Fibroblast of mammary gland (primary cell): ENCODE results near the gene MFSD12.

Source experiments
- DNase-seq: peaks from one replicate; pipeline ENCODE4 v3.0.0-alpha.2; 2010; ENCODE audit warnings: low read depth
- H3K4me3 ChIP-seq: 2 replicates; pipeline ENCODE4 v1.5.1; 2011; ENCODE audit warnings: low read depth, mild to moderate bottlenecking, low read length, moderate library complexity; ENCODE audit not compliant: control insufficient read depth
- CTCF ChIP-seq: conservative IDR thresholded peaks from 2 replicates; pipeline ENCODE4 v1.5.1; 2011; ENCODE audit warnings: low read depth, low read length, inconsistent platforms; ENCODE audit not compliant: control insufficient read depth, insufficient read depth

MFSD12 gene

DNA sequence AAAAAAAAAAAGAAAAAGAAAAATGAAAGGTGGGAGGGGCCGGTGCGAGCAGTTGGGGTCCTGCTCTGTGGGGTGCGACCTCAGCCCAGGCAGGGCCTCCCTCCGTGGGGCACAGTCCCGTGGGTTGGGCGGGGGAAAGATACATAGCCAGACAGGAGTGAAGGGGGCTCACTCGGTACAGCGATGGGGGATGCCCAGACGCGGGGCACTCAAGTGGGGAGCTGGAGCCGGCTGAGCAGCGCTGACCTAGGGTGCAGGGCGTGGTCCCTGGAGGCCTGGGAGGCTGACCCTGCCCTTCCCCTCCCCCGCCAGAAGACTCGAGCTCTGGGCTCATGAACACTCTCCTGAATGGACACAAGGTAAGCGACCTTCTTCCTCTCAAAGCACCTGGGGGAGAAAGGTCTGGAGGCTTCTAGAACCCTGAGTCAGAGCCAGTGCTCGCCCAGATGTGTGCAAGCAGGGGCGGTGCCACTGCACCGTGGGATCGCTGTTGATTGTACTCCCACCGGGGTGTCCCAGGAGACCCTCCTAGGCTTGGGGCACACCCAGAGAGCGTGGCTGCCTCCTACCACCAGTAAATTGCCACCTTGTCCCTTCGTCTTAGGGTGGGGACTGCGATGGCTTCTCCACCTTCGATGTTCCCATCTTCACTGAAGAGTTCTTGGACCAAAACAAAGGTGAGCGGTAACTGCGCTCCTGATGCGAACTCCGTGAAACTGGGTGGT is 18.7 kb upstream of the MFSD12 start:
- no peak for TF ChIP-seq CTCF
- no peak for DNase-seq
- peak overlapping the region; percentile 6 for H3K4me3 ChIP-seq

DNA sequence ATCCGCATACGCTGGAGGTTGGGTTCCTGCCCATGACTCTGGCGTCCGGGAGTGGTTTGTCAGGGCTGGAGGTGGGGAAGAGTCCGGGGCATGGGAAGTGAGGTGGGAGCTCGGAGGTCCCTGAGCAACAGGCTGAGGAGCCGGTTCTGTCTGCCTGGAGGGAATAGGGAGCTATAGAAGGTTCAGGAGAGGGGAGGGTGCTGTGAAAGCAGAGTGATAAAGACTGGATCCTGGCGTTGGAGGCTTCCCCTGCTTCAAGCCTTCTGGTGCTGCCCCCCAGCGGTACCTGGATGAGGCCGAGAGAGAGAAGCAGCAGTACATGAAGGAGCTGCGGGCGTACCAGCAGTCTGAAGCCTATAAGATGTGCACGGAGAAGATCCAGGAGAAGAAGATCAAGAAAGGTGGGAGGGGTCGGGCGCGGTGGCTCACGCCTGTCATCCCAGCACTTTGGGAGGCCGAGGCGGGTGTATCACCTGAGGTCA is 17.9 kb upstream of the MFSD12 start:
- no peak overlapping the region for H3K4me3 ChIP-seq
- peak; percentile 12 for TF ChIP-seq CTCF
- no peak for DNase-seq

DNA sequence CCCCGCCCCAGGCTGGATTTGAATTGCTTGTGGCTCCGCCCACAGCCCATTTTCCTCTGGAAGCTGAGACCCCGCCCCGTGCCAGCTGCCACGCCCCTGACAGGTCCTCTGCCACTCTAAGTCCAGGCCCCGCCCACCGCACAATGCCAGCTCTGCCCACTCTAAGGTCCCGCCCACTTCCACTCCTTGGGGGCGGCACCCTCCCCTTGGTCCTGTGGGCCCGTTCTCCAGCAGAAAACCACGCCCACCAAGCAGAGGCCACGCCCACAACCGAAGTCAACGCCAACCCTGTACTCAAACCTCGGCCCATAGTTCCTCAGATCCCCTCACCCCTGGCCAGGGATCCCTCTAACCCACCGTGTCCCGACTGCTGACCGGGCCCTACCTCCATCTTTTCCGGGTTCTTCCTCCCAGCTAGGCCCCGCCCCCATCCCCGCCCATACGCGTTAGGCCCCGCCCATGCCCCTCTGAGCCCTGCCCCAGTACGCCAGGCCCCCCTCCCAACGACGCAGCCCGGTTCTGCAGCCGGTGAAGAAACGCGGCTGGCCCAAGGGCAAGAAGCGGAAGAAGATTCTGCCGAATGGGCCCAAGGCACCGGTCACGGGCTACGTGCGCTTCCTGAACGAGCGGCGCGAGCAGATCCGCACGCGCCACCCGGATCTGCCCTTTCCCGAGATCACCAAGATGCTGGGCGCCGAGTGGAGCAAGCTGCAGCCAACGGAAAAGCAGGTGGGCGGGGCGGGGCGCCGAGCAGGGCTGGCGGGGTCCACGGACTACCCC is 16.7 kb upstream of the MFSD12 start:
- no peak for TF ChIP-seq CTCF
- peak; percentile 95 for DNase-seq
- H3K4me3 ChIP-seq: peak overlapping the region; percentile 85

- DNase-seq: no peak
- no peak for TF ChIP-seq CTCF
- H3K4me3 ChIP-seq: peak overlapping the region; percentile 85
These were observed 15.9 kb upstream of the MFSD12 start for GRCh38 chr19:3573162-3573857.

DNA sequence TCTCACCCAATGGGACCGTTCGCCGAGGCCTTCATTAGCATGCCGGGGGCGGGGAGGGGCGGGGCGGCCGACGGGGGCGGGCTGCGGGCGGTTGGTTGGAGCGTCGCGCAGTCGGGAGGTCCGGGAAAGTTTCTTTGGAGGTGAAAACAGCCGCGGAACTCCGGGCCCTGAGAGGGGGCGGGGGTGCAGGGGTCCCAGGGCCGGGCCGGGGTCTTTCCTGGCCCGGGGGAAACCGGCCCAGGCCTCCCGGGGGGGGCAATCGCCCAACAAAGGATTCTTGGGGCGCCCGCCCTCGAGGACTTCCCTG is 15.4 kb upstream of the MFSD12 start, which contains the start of gene HMG20B:
Gene HMG20B, plus strand, starts transcription at position 90 of the 307 bp plus-strand sequence. CDS start 366 bp downstream, outside the sequence.
- H3K4me3 ChIP-seq: peak within 1 kb of the TSS; percentile 85
- DNase-seq: no peak
- no peak for TF ChIP-seq CTCF

DNA sequence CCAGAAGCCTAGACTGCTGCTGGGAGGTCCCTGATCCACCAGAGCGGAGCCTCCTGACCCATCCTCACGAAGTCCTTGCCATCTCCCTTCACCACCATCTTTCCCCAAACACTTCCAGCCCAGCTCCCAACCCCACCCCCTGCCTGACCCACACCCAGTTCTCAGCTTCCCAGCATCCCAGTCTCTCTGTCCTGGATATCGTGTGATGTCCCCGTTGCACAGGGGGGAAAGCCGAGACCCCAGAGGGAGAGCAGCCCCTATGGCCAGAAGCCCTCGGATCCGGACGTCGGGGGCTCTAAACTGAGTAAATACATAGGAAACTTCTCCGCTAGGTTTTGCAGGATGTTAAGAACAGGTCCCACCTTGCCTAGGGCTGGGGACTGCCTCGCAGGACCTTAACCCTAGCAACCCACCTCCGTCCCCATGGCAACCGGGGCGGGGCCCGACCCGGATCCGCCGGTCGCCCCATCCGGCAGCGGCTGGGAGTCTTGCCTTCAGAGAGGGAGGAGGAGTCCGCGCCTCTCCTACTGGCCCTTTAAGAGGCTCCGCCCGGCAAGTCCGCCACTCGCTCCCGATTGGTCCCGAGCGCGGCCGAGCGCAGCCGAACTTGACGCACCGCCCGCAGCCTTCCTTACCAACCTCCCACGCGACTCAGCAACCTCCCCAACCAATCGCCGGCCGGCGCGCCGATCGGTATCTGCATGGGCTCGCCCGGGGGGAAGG is 14.9 kb upstream of the MFSD12 start:
- no peak for TF ChIP-seq CTCF
- peak overlapping the region; percentile 73 for H3K4me3 ChIP-seq
- DNase-seq: peak; percentile 99
